LNCaP clone FGC (cell line): ENCODE measurements around the gene VEGFD.
A peak's percentile ranks its signal among the peaks of the same experiment; 100 is the strongest.

Experiments used
- DNase-seq: peaks from one replicate; pipeline ENCODE4 v3.0.0-alpha.2; 2011; ENCODE audit warnings: low read depth
- H3K4me3 ChIP-seq: 2 replicates; pipeline ENCODE4 v1.5.1; 2011; ENCODE audit warnings: mild to moderate bottlenecking, low read depth, low read length, control low read depth
- CTCF ChIP-seq: IDR thresholded peaks from 2 replicates; pipeline ENCODE4 v1.5.1; 2012; ENCODE audit warnings: mild to moderate bottlenecking; ENCODE audit not compliant: control insufficient read depth, insufficient read depth; ENCODE audit errors: extremely low read depth

VEGFD gene

GRCh38 chrX:15334561-15334960 lies 49.7 kb downstream of the VEGFD start:
- H3K4me3 ChIP-seq: peak overlapping the region; percentile 80
- TF ChIP-seq CTCF: no peak
- peak; percentile 19 for DNase-seq

- DNase-seq: no peak
- H3K4me3 ChIP-seq: no peak overlapping the region
- TF ChIP-seq CTCF: no peak
Measured at GRCh38 chrX:15328821-15329220, 55.4 kb downstream of the VEGFD start.

GRCh38 chrX:15328131-15328530 lies 56.1 kb downstream of the VEGFD start:
- TF ChIP-seq CTCF: no peak
- H3K4me3 ChIP-seq: no peak overlapping the region
- DNase-seq: no peak

- no peak for DNase-seq
- TF ChIP-seq CTCF: no peak
- no peak overlapping the region for H3K4me3 ChIP-seq
Measured at GRCh38 chrX:15322472-15322871, 61.7 kb downstream of the VEGFD start.

GRCh38 chrX:15322072-15322471 lies 62.1 kb downstream of the VEGFD start:
- DNase-seq: no peak
- TF ChIP-seq CTCF: no peak
- H3K4me3 ChIP-seq: no peak overlapping the region

- no peak for TF ChIP-seq CTCF
- no peak for DNase-seq
- no peak overlapping the region for H3K4me3 ChIP-seq
Measured at GRCh38 chrX:15321447-15321846, 62.8 kb downstream of the VEGFD start.

- no peak overlapping the region for H3K4me3 ChIP-seq
- TF ChIP-seq CTCF: no peak
- DNase-seq: no peak
Measured at GRCh38 chrX:15320297-15320696, 63.9 kb downstream of the VEGFD start.
